ENCODE data around the gene ARHGEF7. TPM values are rescaled to one million over a fixed set of nuclear protein-coding genes. Genes with fewer than 3 reads are reported as not detected.

ARHGEF7 gene
- total RNA-seq, 1 donor from 2014 or later: 86.5 TPM

GRCh38 chr13:111325146-111325890 is 210.2 kb downstream of the ARHGEF7 start:
- no peaks in the 10 kb centered on the region for H3K9me3 Mint-ChIP-seq (ENCODE audit: low read depth)
- no peak for DNase-seq (ENCODE audit: low spot score, unreplicated experiment)
- no peaks in the 10 kb centered on the region for H3K27me3 Mint-ChIP-seq
- no peak overlapping the region for H3K4me3 Mint-ChIP-seq (ENCODE audit: low read depth)
- no peak overlapping the region for H3K27ac Mint-ChIP-seq
- TF ChIP-seq, protein P1, sequence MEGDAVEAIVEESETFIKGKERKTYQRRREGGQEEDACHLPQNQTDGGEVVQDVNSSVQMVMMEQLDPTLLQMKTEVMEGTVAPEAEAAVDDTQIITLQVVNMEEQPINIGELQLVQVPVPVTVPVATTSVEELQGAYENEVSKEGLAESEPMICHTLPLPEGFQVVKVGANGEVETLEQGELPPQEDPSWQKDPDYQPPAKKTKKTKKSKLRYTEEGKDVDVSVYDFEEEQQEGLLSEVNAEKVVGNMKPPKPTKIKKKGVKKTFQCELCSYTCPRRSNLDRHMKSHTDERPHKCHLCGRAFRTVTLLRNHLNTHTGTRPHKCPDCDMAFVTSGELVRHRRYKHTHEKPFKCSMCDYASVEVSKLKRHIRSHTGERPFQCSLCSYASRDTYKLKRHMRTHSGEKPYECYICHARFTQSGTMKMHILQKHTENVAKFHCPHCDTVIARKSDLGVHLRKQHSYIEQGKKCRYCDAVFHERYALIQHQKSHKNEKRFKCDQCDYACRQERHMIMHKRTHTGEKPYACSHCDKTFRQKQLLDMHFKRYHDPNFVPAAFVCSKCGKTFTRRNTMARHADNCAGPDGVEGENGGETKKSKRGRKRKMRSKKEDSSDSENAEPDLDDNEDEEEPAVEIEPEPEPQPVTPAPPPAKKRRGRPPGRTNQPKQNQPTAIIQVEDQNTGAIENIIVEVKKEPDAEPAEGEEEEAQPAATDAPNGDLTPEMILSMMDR (IDR thresholded peaks at IDR 0.05; ENCODE audit: unreplicated experiment): no peak
- H3K4me1 Mint-ChIP-seq (ENCODE audit: low read depth): no peaks in the 10 kb centered on the region
- no peaks in the 10 kb centered on the region for H3K36me3 Mint-ChIP-seq (ENCODE audit: insufficient read depth)

- no peak for DNase-seq (ENCODE audit: low spot score, unreplicated experiment)
- H3K36me3 Mint-ChIP-seq (ENCODE audit: insufficient read depth): no peaks in the 10 kb centered on the region
- no peak overlapping the region for H3K4me3 Mint-ChIP-seq (ENCODE audit: low read depth)
- no peaks in the 10 kb centered on the region for H3K9me3 Mint-ChIP-seq (ENCODE audit: low read depth)
- H3K27me3 Mint-ChIP-seq: no peaks in the 10 kb centered on the region
- no peaks in the 10 kb centered on the region for H3K4me1 Mint-ChIP-seq (ENCODE audit: low read depth)
- TF ChIP-seq, protein P1 (IDR thresholded peaks at IDR 0.05; ENCODE audit: unreplicated experiment): no peak
- peak overlapping the region; percentile 49 for H3K27ac Mint-ChIP-seq
Measured at GRCh38 chr13:111325941-111326620, 211.0 kb downstream of the ARHGEF7 start.

- Mint-ChIP-seq H3K9me3 (ENCODE audit: low read depth) (no peaks in the 10 kb centered on the region), H3K36me3 (ENCODE audit: insufficient read depth) (no peaks in the 10 kb centered on the region), H3K27me3 (no peaks in the 10 kb centered on the region), H3K4me1 (ENCODE audit: low read depth) (no peaks in the 10 kb centered on the region), H3K27ac (peak overlapping the region; percentile 49), H3K4me3 (ENCODE audit: low read depth) (no peak overlapping the region)
- TF ChIP-seq, protein P1 (IDR thresholded peaks at IDR 0.05; ENCODE audit: unreplicated experiment): no peak
- no peak for DNase-seq (ENCODE audit: low spot score, unreplicated experiment)
Measured at GRCh38 chr13:111326621-111326965, 211.5 kb downstream of the ARHGEF7 start.

DNA sequence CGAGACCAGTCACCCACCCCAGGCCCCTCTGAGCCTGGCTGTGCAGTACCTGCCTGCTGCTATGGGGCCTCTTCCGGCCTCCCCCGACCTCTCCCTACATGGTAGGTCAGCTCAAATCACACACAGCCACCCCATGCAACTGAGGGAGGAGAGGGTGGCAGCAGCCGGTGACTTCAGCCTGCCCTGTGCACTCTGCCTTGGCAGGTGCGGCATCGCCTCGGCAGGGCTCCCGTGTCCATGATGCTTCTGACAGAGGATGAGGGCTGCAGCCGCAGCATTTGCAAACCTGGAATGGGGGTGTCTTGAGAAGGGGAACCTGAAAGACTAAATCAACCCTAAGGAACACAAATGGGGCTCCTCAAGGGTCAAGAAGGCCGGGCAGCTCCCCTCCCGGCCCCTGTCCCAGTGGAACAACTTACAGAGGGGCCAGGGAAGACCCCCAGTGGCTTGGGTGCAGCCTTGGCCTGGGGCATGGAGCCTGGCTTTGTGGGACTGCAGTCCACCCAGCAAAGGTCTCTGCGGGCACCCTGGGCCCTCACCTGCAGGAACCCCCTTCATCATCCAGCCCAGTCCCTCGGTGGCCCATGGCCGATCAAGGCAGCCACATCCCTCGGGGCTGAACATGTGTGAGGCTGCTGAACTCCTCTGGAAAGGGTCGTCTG is 212.0 kb downstream of the ARHGEF7 start:
- Mint-ChIP-seq H3K9me3 (ENCODE audit: low read depth) (no peaks in the 10 kb centered on the region), H3K4me3 (ENCODE audit: low read depth) (no peak overlapping the region), H3K4me1 (ENCODE audit: low read depth) (no peaks in the 10 kb centered on the region), H3K36me3 (ENCODE audit: insufficient read depth) (no peaks in the 10 kb centered on the region), H3K27ac (no peak overlapping the region), H3K27me3 (no peaks in the 10 kb centered on the region)
- DNase-seq (ENCODE audit: low spot score, unreplicated experiment): no peak
- TF ChIP-seq, protein P1 (IDR thresholded peaks at IDR 0.05; ENCODE audit: unreplicated experiment): no peak

DNA sequence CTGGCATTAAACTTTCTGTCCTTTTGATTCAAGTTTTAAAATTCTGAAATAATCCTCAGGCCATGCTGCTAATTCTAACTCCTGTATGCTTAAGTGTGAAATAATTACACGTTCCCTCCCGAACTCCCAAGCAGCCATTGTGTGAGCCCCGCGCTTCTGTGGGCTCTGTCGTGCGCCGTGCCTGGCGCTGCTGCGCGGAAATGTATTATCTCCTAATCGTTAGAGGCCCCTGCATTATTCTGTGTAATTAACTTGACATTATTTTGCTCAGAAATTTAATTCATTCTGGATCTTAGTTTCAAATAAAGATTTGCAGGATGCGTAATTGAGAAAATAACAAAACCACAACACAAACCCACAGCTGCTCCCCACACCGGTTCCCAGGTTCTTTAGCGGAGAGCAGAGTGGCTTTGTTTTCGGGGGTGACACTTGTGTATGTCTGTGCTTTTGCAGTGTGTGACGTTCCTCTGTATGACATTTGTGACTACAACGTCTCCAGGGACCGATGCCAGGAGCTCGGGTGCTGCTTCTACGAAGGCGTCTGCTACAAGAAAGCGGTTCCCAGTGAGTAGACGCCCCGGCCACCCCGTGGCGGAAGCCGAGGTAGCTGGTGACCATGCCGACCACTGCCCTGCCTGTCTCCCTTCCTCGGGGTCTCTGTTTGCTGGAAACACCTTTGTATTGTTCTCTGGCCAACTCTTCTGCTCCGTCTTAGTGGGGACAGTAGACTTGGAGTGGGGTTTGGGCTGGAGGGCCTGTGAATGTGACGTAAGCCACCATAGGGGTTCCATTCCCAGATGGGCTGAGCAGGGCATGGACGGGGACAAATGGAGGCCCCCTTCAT is 212.8 kb downstream of the ARHGEF7 start:
- H3K9me3 Mint-ChIP-seq (ENCODE audit: low read depth): no peaks in the 10 kb centered on the region
- TF ChIP-seq, protein P1 (IDR thresholded peaks at IDR 0.05; ENCODE audit: unreplicated experiment): no peak
- no peak overlapping the region for H3K4me3 Mint-ChIP-seq (ENCODE audit: low read depth)
- H3K36me3 Mint-ChIP-seq (ENCODE audit: insufficient read depth): no peaks in the 10 kb centered on the region
- no peaks in the 10 kb centered on the region for H3K27me3 Mint-ChIP-seq
- H3K4me1 Mint-ChIP-seq (ENCODE audit: low read depth): no peaks in the 10 kb centered on the region
- no peak for DNase-seq (ENCODE audit: low spot score, unreplicated experiment)
- H3K27ac Mint-ChIP-seq: no peak overlapping the region

Data from progenitor cell of endocrine pancreas (in vitro differentiated cells).